ENCODE measurements around the gene TMEM45A. TPM values are rescaled to one million over a fixed set of nuclear protein-coding genes. Genes with fewer than 3 reads are reported as not detected.

Gene TMEM45A
- total RNA-seq, 6 experiments from 2014 or later = 47.9 to 189 (median 54.2) TPM

DNA sequence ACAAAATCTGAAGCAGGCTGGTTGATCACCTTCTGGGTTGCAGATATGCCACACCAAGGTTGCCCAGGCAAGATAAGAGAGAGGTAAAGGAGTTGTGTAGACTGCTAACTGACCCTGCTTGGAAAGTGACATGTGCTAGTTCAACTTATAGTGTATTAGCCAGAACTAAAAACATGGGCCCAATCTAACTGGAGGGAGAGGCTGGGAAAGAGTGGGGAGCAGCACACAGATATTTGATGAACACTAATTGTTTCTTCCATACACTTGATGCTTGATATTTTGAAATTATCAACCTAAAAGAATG is 61.9 kb downstream of the TMEM45A start:
- Histone ChIP-seq H3K27ac (peak overlapping the region; percentile 28 to 91 (median 54)), H3K36me3 (peaks cover 0 to 2% (median 0%) of the 10 kb centered on the region in 4 donors), H3K4me1 (peaks cover 0 to 25% (median 8%) of the 10 kb centered on the region in 4 donors), H3K9me3 (no peaks in the 10 kb centered on the region), H3K27me3 (no peaks in the 10 kb centered on the region), H3K4me3 (no peak overlapping the region)
- ATAC-seq = peak in 1 of 4 donors; percentile 55
- no peak for DNase-seq
- intact Hi-C loops (cut with DNase I) = no loop called here
- TF ChIP-seq, protein P1, sequence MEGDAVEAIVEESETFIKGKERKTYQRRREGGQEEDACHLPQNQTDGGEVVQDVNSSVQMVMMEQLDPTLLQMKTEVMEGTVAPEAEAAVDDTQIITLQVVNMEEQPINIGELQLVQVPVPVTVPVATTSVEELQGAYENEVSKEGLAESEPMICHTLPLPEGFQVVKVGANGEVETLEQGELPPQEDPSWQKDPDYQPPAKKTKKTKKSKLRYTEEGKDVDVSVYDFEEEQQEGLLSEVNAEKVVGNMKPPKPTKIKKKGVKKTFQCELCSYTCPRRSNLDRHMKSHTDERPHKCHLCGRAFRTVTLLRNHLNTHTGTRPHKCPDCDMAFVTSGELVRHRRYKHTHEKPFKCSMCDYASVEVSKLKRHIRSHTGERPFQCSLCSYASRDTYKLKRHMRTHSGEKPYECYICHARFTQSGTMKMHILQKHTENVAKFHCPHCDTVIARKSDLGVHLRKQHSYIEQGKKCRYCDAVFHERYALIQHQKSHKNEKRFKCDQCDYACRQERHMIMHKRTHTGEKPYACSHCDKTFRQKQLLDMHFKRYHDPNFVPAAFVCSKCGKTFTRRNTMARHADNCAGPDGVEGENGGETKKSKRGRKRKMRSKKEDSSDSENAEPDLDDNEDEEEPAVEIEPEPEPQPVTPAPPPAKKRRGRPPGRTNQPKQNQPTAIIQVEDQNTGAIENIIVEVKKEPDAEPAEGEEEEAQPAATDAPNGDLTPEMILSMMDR (IDR thresholded peaks at IDR 0.05) = no peak
- no peak for TF ChIP-seq POLR2A (IDR thresholded peaks at IDR 0.05)

DNA sequence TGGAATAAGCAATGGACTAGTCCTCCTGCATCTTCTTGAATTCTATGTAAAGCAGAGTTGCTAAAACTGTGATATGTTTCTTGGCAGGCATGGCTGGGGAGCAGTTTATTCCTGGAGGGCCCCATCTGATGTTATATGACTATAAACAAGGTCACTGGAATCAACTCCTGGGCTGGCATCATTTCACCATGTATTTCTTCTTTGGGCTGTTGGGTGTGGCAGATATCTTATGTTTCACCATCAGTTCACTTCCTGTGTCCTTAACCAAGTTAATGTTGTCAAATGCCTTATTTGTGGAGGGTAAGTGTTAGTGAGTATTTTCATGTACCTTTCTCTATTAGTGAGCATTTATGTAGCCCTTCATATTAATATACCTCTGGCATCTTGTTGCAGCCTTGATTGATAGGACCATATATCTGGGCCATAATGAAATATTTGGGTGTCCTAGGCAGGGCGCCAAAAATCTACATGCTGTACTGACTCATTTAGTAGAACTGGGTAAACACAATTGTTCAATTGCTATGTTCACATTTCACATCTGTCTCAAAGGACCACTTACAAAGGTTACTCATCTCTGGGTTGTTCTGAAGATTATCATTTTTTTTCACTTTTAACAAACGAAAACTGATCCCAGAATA is 64.4 kb downstream of the TMEM45A start:
- ATAC-seq = no peak
- Histone ChIP-seq H3K9me3 (no peaks in the 10 kb centered on the region), H3K4me1 (peaks cover 0 to 42% (median 16%) of the 10 kb centered on the region in 4 donors), H3K4me3 (no peak overlapping the region), H3K27ac (no peak overlapping the region), H3K36me3 (peaks cover 0 to 2% (median 0%) of the 10 kb centered on the region in 4 donors), H3K27me3 (no peaks in the 10 kb centered on the region)
- 89% methylated on average over 2 of the region's 2 CpGs for WGBS (ENCODE audit: insufficient coverage, low coverage, low lambda C conversion rate, missing lambda C conversion rate)
- intact Hi-C loops (cut with DNase I) = no loop called here
- no peak for DNase-seq
- TF ChIP-seq POLR2A (IDR thresholded peaks at IDR 0.05) = no peak

DNA sequence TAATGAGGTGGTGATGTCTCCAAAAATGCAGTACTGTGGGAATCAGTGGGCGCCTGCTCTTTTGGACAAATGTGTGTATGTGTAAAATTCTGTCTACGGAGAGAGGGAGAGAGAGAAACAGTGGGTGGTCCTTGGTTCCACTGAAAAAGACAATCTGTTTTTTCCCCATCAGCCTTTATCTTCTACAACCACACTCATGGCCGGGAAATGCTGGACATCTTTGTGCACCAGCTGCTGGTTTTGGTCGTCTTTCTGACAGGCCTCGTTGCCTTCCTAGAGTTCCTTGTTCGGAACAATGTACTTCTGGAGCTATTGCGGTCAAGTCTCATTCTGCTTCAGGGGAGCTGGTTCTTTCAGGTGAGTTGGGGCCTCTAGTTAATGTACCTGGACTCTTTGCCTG is 65.8 kb downstream of the TMEM45A start:
- WGBS (ENCODE audit: insufficient coverage, low coverage, low lambda C conversion rate, missing lambda C conversion rate) = 72% methylated on average over 3 of the region's 7 CpGs
- Histone ChIP-seq H3K27me3 (no peaks in the 10 kb centered on the region), H3K9me3 (no peaks in the 10 kb centered on the region), H3K36me3 (peaks cover 0 to 2% (median 0%) of the 10 kb centered on the region in 4 donors), H3K4me3 (no peak overlapping the region), H3K27ac (no peak overlapping the region), H3K4me1 (peaks cover 0 to 54% (median 16%) of the 10 kb centered on the region in 4 donors)
- TF ChIP-seq, protein P1 (IDR thresholded peaks at IDR 0.05) = no peak
- TF ChIP-seq POLR2A (IDR thresholded peaks at IDR 0.05) = no peak
- intact Hi-C loops (cut with DNase I) = no loop called here
- ATAC-seq = no peak
- DNase-seq = no peak

DNA sequence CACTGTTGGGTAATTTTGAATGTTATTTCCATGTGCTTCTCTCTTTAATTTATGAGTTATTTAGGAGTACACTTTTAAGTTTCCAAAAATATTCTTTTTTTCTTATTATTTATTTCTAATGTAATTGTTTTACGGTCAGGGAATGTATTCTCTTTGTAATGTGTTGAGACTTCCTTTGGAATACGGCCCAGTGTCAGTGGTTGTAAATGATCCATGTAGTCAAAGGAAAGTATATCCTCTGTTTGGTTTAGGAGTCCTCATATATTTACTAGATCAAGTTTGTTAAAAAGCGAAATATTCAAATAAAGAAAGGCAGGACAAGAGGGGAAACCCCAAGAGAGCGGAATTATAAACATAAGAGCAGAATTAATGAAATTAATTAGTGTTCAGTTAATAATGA is 68.0 kb downstream of the TMEM45A start:
- no peaks in the 10 kb centered on the region for H3K9me3 ChIP-seq
- H3K4me1 ChIP-seq = peaks cover 0 to 42% (median 9%) of the 10 kb centered on the region in 4 donors
- TF ChIP-seq, protein P1 (IDR thresholded peaks at IDR 0.05) = no peak
- no peak for TF ChIP-seq POLR2A (IDR thresholded peaks at IDR 0.05)
- DNase-seq (no peak), ATAC-seq (no peak)
- H3K36me3 ChIP-seq = peaks cover 0 to 2% (median 0%) of the 10 kb centered on the region in 4 donors
- intact Hi-C loops (cut with DNase I) = no loop called here
- WGBS (ENCODE audit: insufficient coverage, low coverage, low lambda C conversion rate, missing lambda C conversion rate) = 96% methylated on average over 4 of the region's 4 CpGs
- H3K27me3 ChIP-seq = no peaks in the 10 kb centered on the region
- H3K4me3 ChIP-seq = no peak overlapping the region
- peak overlapping the region; percentile 41 to 77 (median 56) for H3K27ac ChIP-seq

DNA sequence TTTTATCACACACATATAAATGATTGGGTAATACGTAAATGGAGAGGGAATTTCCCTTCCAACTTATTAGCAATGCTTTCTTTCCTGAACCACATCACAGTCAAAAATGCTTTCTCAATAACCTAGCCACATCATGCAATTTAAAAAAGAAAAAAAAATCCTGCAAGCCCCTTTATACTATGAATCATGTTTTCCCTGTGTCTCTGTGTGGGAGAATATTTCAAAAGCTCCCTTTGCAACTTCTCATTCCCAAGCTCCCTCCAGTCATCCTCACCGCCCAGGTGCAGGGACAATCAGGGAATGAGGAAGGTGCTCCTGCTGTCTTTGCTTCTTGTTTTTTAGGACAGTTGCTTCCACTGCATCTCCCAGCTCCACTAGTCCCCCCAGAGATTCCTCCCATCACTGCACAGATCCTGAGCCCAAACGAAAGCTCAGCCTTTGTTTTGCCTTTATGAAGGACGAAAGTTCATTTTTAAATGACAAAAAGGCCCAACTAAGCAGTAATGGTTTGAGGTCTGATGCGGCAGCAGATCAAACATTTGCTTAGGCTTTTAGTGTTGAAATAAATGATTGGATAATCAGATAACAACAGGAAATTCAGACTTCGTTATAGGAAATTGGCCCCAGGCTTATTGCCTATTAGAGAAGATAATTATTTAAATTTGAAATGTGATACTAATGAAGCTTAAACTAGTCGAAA is 69.2 kb downstream of the TMEM45A start:
- TF ChIP-seq, protein P1 (IDR thresholded peaks at IDR 0.05) = no peak
- no peak for TF ChIP-seq POLR2A (IDR thresholded peaks at IDR 0.05)
- ATAC-seq = peak; percentile 51 to 69 (median 62)
- no peaks in the 10 kb centered on the region for H3K27me3 ChIP-seq
- H3K4me1 ChIP-seq = peaks cover 0 to 40% (median 8%) of the 10 kb centered on the region in 4 donors
- intact Hi-C loops (cut with DNase I) = no loop called here
- WGBS (ENCODE audit: insufficient coverage, low coverage, low lambda C conversion rate, missing lambda C conversion rate) = 33% methylated on average over 7 of the region's 7 CpGs
- H3K9me3 ChIP-seq = no peaks in the 10 kb centered on the region
- H3K27ac ChIP-seq = peak overlapping the region; percentile 40 to 77 (median 56)
- H3K4me3 ChIP-seq = no peak overlapping the region
- H3K36me3 ChIP-seq = peaks cover 0 to 2% (median 0%) of the 10 kb centered on the region in 4 donors
- DNase-seq = no peak
